PC-3 (cell line): ENCODE data around the gene PARD6A. TPM values are rescaled to one million over a fixed set of nuclear protein-coding genes. Genes with fewer than 3 reads are reported as not detected.
A peak's percentile ranks its signal among the peaks of the same experiment; 100 is the strongest.

ENCODE experiments used
- ATAC-seq: fragments of 200-7000 bp; cut with Tn5 transposase; 2 replicates; pipeline ENCODE4 v1.9.1; 2020; ENCODE audit warnings: mild to moderate bottlenecking, moderate library complexity
- BruUV-seq: library from RNA; stranded (reverse); fragments of 400-500 nt; replicated peaks from 2 replicates; lab custom pipeline; 2021; lab: Mats Ljungman, UMichigan
- CTCF ChIA-PET: fragments of 300-600 bp; sonication (Branson Sonifier 250); formaldehyde crosslinking; loops from one replicate; lab custom pipeline; 2022; ENCODE audit warnings: antibody characterized with exemption; lab: Charles Lee
- POLR2A ChIA-PET: fragments of 300-600 bp; sonication (Branson Sonifier 250); formaldehyde crosslinking; loops from one replicate; lab custom pipeline; 2022; ENCODE audit warnings: antibody characterized with exemption; ENCODE audit not compliant: unreplicated experiment; lab: Charles Lee
- DNase-seq: peaks from one replicate; pipeline ENCODE4 v3.0.0-alpha.2; 2015
- H2AFZ ChIP-seq: fragments of 300-600 bp; sonication (generic); 2 replicates; pipeline ENCODE4 v1.6.0; 2016; ENCODE audit warnings: antibody characterized with exemption, low read length
- H3F3A ChIP-seq: fragments of 300-600 bp; sonication (generic); one replicate; pipeline ENCODE4 v1.6.0; 2017; ENCODE audit warnings: antibody characterized with exemption, low read length, control low read depth, mild to moderate bottlenecking; ENCODE audit not compliant: unreplicated experiment
- H3K27ac ChIP-seq: fragments of 300-600 bp; sonication (generic); 2 replicates; pipeline ENCODE4 v1.5.1; 2016; ENCODE audit warnings: mild to moderate bottlenecking, low read length
- H3K27me3 ChIP-seq: fragments of 300-600 bp; sonication (generic); 2 replicates; pipeline ENCODE4 v1.6.1; 2016; ENCODE audit warnings: low read length, mixed read lengths
- H3K36me3 ChIP-seq: fragments of 300-600 bp; sonication (generic); 2 replicates; pipeline ENCODE4 v1.6.1; 2016; ENCODE audit warnings: low read depth, mixed run types, low read length, mixed read lengths
- H3K4me1 ChIP-seq: fragments of 300-600 bp; sonication (generic); 2 replicates; pipeline ENCODE4 v1.5.1; 2016; ENCODE audit warnings: low read length; ENCODE audit not compliant: insufficient read depth
- H3K4me2 ChIP-seq: fragments of 300-600 bp; sonication (generic); 2 replicates; pipeline ENCODE4 v1.6.0; 2016; ENCODE audit warnings: low read length
- H3K4me3 ChIP-seq: fragments of 300-600 bp; sonication (generic); 2 replicates; pipeline ENCODE4 v1.5.1; 2016; ENCODE audit warnings: mild to moderate bottlenecking, low read length, mixed read lengths
- H3K79me2 ChIP-seq: fragments of 300-600 bp; sonication (generic); 2 replicates; pipeline ENCODE4 v1.6.1; 2017; ENCODE audit warnings: low read length, mixed read lengths
- H3K9ac ChIP-seq: fragments of 300-600 bp; sonication (generic); 2 replicates; pipeline ENCODE4 v1.6.0; 2016; ENCODE audit warnings: mild to moderate bottlenecking, low read length
- H3K9me2 ChIP-seq: fragments of 300-600 bp; sonication (generic); replicated peaks from 2 replicates; pipeline ENCODE4 v1.6.1; 2016; ENCODE audit warnings: mixed run types, low read length, mixed read lengths
- H3K9me3 ChIP-seq: fragments of 300-600 bp; sonication (generic); 2 replicates; pipeline ENCODE4 v1.6.1; 2016; ENCODE audit warnings: low read length, mixed read lengths
- H4K20me1 ChIP-seq: fragments of 300-600 bp; sonication (generic); 2 replicates; pipeline ENCODE4 v1.6.1; 2016; ENCODE audit warnings: low read length, mixed read lengths
- EZH2 ChIP-seq: fragments of 300-600 bp; sonication (generic); IDR thresholded peaks from one replicate; pipeline ENCODE4 v1.6.1; 2017; ENCODE audit warnings: antibody characterized with exemption, mild to moderate bottlenecking, low read length; ENCODE audit not compliant: unreplicated experiment
- EZH2phosphoT487 ChIP-seq: fragments of 300-600 bp; sonication (generic); IDR thresholded peaks from 2 replicates; pipeline ENCODE4 v1.6.1; 2018; ENCODE audit warnings: mild to moderate bottlenecking, antibody characterized with exemption, low read length, borderline replicate concordance
- intact Hi-C: fragments of 100-400 bp; cut with micrococcal nuclease; formaldehyde crosslinking; loops from 2 replicates; pipeline ENCODE4 v1.9.0; 2023
- total RNA-seq: library from RNA; depleted of rRNA; stranded (reverse); fragments of >200 nt; gene quantifications from 2 replicates; pipeline ENCODE4 v1.2.3, GENCODE V29; 2014
- TF ChIP-seq, protein P1 (sequence below): fragments of 300-600 bp; sonication (generic); conservative IDR thresholded peaks from 2 replicates; pipeline ENCODE4 v1.5.1; 2017; ENCODE audit warnings: antibody characterized with exemption, low read depth, mild to moderate bottlenecking, low read length

Gene PARD6A
- total RNA-seq, 1 experiment from 2014 or later, result 15.1 TPM

- Histone ChIP-seq H3K79me2 (peaks cover 37% of the 10 kb centered on the region), H3K27me3 (no peaks in the 10 kb centered on the region), H3K4me1 (peaks cover 5% of the 10 kb centered on the region; the same call in 1 of the 2 replicates), H3F3A (no peaks in the 10 kb centered on the region), H3K9ac (no peak overlapping the region), H4K20me1 (peaks cover 11% of the 10 kb centered on the region; the same call in 1 of the 2 replicates), H3K27ac (no peak overlapping the region), H3K4me2 (no peak overlapping the region), H3K36me3 (no peaks in the 10 kb centered on the region), H3K4me3 (no peak overlapping the region), H2AFZ (no peak overlapping the region), H3K9me2 (no peaks in the 10 kb centered on the region), H3K9me3 (no peaks in the 10 kb centered on the region)
- intact Hi-C loops, result no loop called here
- ChIA-PET POLR2A (no interaction called here), CTCF (no interaction called here)
- BruUV-seq, result no TSS peak
- ATAC-seq (no peak), DNase-seq (no peak)
- TF ChIP-seq, protein P1, sequence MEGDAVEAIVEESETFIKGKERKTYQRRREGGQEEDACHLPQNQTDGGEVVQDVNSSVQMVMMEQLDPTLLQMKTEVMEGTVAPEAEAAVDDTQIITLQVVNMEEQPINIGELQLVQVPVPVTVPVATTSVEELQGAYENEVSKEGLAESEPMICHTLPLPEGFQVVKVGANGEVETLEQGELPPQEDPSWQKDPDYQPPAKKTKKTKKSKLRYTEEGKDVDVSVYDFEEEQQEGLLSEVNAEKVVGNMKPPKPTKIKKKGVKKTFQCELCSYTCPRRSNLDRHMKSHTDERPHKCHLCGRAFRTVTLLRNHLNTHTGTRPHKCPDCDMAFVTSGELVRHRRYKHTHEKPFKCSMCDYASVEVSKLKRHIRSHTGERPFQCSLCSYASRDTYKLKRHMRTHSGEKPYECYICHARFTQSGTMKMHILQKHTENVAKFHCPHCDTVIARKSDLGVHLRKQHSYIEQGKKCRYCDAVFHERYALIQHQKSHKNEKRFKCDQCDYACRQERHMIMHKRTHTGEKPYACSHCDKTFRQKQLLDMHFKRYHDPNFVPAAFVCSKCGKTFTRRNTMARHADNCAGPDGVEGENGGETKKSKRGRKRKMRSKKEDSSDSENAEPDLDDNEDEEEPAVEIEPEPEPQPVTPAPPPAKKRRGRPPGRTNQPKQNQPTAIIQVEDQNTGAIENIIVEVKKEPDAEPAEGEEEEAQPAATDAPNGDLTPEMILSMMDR, result no peak
- TF ChIP-seq EZH2phosphoT487, result no peak
- TF ChIP-seq EZH2, result no peak
Measured at GRCh38 chr16:67707210-67707609, 46.5 kb downstream of the PARD6A start.

DNA sequence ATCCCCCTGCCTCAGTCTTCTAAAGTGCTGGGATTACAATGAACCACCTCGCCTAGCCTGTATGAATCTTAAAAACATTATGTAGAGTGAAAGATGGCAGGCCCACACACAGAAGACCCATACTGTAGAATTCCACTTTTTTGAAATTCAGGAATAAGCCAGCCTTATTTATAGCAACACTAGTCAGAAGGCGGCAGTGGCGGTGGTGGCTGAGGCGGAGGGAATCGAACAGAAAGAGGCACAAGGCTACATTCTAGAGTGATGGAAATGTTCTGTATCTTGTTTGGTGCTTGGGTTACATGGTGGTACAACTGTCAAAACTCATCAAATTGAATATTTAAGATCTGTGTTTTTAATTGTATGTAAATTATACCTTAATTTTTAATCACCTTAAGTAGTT, 47.0 kb downstream of the PARD6A start:
- CTCF ChIA-PET, result no interaction called here
- no peak for ATAC-seq

DNA sequence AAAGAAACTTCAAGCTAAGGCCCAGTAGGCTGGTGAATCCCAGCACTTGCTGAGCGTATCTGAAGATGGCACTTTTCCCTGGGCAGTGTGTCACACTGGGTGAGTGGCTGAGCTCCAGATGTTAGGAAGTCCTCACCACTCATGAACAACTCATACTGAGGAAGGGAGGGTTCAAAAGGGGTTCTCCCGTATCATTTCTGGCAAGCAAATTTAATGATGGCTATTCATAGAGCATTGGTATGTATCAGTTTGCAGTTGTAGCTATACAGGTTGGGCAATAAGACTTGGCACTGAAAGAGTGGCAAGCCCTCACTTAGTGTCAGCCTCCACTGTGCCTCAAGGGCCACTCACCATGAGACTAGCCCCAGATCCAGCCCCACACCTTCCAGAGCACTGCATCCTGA, 47.6 kb downstream of the PARD6A start:
- TF ChIP-seq EZH2phosphoT487 (no peak), EZH2 (no peak)
- TF ChIP-seq, protein P1, result no peak
- ChIA-PET CTCF (interaction anchor here (0.6 kb wide), 1 partner anchor 11 kb away, joined by 3 read pairs; no protein-coding TSS in a partner anchor), POLR2A (no interaction called here)
- H3K36me3 ChIP-seq, result no peaks in the 10 kb centered on the region
- no peaks in the 10 kb centered on the region for H3K9me2 ChIP-seq
- BruUV-seq, result no TSS peak
- no peak overlapping the region for H3K4me2 ChIP-seq
- peak; percentile 85 for ATAC-seq
- H3K4me3 ChIP-seq, result no peak overlapping the region
- H3K27me3 ChIP-seq, result no peaks in the 10 kb centered on the region
- H4K20me1 ChIP-seq, result peaks cover 11% of the 10 kb centered on the region; the same call in 1 of the 2 replicates
- H3K79me2 ChIP-seq, result peaks cover 41% of the 10 kb centered on the region
- intact Hi-C loops, result no loop called here
- peak; percentile 56 for DNase-seq
- no peak overlapping the region for H3K27ac ChIP-seq
- H3K4me1 ChIP-seq, result peaks cover 5% of the 10 kb centered on the region; the same call in 1 of the 2 replicates
- H2AFZ ChIP-seq, result no peak overlapping the region
- H3F3A ChIP-seq, result no peaks in the 10 kb centered on the region
- H3K9ac ChIP-seq, result no peak overlapping the region
- no peaks in the 10 kb centered on the region for H3K9me3 ChIP-seq

More for the DNA sequence above, 47.0 kb downstream of the PARD6A start:
- Histone ChIP-seq H3K36me3 (no peaks in the 10 kb centered on the region), H3K27ac (no peak overlapping the region), H3K79me2 (peaks cover 37% of the 10 kb centered on the region), H3K4me2 (no peak overlapping the region), H4K20me1 (peaks cover 11% of the 10 kb centered on the region; the same call in 1 of the 2 replicates), H2AFZ (no peak overlapping the region), H3K9me3 (no peaks in the 10 kb centered on the region), H3F3A (no peaks in the 10 kb centered on the region), H3K4me1 (peaks cover 5% of the 10 kb centered on the region; the same call in 1 of the 2 replicates), H3K27me3 (no peaks in the 10 kb centered on the region), H3K4me3 (no peak overlapping the region), H3K9me2 (no peaks in the 10 kb centered on the region), H3K9ac (no peak overlapping the region)
- DNase-seq, result no peak
- BruUV-seq, result no TSS peak
- TF ChIP-seq EZH2phosphoT487, result no peak
- no peak for TF ChIP-seq EZH2
- TF ChIP-seq, protein P1, result no peak
- POLR2A ChIA-PET, result no interaction called here
- intact Hi-C loops, result no loop called here
